Inferior parietal cortex (tissue), 1 donor: ENCODE results near the gene TEX55.
"Not testable (repeated sequence)": the region's sequence is repeated elsewhere in the genome, so short reads cannot be mapped to it uniquely, and the experiment has no call there.

ENCODE experiments used
- DNase-seq: peaks from one replicate; pipeline ENCODE4 v3.0.0-alpha.2; 2016; ENCODE audit errors: extremely low spot score

Gene TEX55

DNA sequence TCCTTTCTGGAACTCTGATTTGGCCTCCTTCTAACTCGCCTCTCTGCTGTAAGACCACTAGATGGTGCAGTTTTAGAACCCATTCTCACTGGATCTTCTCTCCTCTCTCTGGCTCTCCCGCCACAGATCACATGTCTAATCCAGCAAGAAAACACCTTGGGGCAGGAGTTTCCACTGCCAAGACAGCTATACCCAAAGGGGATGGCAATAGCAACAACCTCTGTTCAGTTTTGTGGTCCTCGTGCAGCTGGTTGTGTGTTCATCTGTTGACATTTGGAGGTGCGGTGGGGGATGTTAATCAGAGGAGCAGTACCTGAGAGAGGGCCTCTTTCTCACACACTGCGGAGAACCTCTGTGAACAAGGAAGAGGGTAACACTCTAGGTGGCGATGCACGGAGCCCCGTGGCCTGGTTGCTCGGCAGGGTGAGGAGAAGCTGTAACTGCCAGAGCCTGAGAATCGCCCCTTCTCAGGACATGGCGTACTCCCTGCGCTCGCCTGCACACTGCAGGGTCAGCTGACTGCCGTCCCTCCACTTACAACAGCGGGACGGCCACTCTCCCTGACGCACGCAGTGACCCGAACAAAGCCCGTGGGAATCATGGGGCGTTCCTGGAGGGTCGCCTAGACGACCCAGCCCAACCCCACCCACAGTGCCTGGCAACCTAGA is at the start of gene TEX55:
TEX55 (plus strand) TSS at position 666 of the 668 bp plus-strand sequence. CDS start 25 bp downstream, outside the sequence.
- DNase-seq = peak; percentile 19

DNA sequence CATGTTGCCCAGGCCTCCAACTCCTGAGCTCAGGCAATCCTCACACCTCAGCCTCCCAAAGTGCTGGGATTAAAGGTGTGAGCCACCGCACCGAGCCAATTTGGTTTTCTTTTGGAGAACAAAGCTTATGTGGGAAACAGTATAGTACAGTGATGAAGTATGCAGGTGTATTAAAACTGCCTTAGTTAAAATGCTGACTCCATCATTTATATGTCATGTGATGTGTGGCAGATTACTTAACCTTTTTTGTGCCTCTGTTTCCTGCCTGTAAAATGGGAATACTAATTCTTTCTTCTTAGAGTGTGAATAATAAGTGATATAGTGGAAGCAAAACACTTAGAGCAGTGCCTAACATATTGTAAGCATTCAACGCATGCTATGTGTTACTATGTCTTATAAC is 48.0 kb upstream of the TEX55 start:
- DNase-seq = no peak

GRCh38 chr3:119098619-119099222 is 47.2 kb upstream of the TEX55 start:
- peak; percentile 83 for DNase-seq

- DNase-seq = no peak
Observed at GRCh38 chr3:119099785-119100184, 46.2 kb upstream of the TEX55 start.

- DNase-seq = no peak
Observed at GRCh38 chr3:119104031-119104430, 41.9 kb upstream of the TEX55 start.

DNA sequence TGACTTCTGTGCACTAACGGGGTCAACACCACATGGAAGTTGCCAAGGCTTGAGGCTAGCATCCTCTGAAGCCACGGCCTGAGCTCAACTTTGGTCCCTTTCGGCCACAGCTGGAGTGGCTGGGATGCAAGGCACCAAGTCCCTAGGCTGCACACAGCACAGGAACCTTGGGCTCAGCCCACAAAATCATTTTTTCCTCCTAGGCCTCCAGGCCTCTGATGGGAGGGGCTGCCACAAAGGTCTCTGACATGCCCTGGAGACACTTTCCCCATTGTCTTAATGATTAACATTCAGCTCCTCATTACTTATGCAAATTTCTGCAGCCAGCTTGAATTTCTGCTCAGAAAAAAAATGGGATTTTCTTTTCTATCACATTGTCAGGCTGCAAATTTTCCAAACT is 27.6 kb upstream of the TEX55 start:
- not testable (repeated sequence) for DNase-seq

DNA sequence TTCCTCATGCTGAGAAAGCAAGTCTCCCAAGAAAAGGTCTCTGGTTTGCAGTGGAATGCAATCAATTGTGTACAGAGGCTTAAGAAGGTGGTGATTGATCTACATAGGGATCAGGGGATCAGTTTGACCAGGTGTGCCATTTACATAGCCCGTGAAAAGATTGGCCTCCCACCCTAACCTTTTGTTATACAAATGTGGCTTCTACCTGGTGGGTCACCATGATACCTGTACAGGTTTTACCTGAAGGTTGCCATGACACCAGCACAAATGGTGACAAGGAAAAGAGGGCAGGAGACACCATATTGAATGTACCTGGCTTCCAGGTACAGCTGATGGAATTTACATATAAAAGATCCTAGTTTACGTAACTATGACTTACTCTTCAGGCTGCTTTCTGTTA is 25.5 kb upstream of the TEX55 start:
- no peak for DNase-seq

DNA sequence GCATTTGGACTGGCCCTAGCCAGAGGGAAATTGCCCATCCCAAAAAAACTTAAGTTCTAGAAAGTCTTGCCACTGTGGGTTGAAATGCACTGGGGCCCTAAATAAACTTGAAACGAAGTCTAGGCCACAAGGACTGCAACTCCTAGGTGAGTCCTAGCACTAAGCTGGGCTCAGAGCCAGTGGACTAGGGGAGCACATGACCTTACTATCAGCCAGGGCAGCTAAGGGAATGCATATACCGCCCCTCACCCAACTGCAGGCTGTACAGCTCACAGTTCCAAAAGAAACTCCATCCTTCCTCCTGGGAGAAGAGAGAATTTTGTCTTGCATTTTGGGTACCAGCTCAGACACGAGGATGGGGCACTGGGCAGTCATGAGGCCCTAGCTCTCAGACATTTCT is 23.6 kb upstream of the TEX55 start:
- no peak for DNase-seq

DNA sequence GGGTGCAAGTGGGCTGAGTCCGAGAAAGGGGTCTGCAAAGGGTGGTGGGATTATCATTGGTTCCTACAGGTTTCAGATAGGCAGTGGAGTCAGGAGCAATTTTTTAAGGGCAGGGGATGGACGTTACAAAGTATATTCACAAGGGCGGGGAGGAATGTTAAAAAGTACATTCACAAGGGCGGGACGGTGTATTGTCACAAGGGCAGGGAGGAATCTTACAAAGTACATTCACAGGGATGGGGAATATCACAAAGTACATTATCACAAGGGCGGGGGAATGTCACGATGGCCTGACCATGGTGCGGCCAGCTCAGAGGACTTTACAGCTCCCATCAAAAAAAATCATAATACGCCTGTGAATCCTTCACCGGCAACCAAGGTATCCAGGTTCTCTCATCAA is 20.6 kb upstream of the TEX55 start:
- no peak for DNase-seq

DNA sequence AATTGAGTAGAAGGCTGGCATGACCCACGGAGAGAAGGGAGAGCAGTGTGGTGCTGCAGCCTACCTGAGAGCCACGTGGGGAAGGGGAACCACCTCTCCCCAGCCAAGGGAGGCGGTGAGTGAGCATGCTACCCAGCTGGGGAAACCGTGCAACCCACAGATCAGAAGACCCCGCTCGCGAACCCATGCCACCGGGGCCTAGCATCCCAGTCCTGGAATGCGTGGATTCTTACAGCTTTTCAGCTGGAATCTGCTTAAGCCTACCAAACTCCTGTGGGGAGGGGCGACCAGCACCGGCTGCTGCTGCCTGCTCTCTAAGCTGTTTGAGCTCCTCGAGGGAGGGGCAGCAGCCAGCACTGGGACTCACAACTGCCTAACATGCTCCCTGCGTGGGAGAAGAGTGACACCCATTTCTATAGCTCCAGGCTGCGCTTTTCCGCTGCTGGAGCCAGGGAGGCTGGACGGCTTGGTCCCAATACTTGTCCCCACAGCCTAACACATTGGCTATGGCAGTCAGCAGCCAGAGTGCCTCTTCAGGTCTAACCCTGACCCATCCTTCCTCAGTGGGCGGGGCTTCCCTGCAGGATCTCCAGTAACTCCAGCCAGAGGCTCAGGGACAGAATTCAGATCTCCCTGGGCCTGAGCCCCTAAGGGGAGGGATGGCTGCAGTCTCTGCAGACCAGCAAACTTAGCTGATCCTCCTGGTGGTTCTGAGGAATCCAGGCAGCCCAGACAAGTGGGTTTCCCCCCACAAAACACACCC is 20.0 kb upstream of the TEX55 start:
- DNase-seq = no peak

DNA sequence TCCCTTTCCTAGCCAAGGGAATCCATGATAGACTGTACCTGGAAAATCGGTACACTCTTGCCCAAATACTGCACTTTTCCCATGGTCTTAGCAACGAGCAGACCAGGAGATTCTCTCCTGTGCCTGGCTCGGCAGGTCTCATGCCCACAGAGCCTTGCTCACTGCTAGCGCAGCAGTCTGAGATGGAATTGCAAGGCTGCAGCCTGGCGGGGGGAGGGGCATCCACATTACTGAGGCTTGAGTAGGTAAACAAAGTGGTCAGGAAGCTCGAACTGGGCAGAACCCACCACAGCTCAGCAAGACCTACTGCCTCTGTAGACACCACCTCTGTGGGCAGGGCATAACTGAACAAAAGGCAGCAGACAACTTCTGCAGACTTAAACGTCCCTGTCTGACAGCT is 15.7 kb upstream of the TEX55 start:
- DNase-seq = not testable (repeated sequence)

GRCh38 chr3:119132291-119132690 is 13.7 kb upstream of the TEX55 start:
- DNase-seq = not testable (repeated sequence)

- DNase-seq = not testable (repeated sequence)
Observed at GRCh38 chr3:119139360-119139759, 6.6 kb upstream of the TEX55 start.

GRCh38 chr3:119140466-119140865 is 5.5 kb upstream of the TEX55 start:
- no peak for DNase-seq

DNA sequence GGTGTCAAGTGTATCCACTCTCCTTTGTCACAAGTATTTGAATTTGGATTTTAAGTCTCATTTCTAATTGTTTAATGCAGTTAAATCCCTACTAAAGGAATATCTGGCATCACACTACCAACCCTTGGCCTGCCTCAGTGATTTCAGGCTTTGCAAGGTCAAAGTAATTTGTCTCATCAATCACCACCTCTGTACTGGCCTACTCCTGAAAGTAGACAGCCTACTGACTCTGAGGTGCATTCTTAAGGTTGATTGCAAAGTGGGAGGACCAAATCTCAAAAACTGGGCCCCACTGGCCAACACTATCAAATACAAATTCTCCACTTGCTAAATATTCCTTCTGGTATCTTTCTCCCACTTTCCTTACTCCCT is 851 bp upstream of the TEX55 start:
- DNase-seq = no peak

DNA sequence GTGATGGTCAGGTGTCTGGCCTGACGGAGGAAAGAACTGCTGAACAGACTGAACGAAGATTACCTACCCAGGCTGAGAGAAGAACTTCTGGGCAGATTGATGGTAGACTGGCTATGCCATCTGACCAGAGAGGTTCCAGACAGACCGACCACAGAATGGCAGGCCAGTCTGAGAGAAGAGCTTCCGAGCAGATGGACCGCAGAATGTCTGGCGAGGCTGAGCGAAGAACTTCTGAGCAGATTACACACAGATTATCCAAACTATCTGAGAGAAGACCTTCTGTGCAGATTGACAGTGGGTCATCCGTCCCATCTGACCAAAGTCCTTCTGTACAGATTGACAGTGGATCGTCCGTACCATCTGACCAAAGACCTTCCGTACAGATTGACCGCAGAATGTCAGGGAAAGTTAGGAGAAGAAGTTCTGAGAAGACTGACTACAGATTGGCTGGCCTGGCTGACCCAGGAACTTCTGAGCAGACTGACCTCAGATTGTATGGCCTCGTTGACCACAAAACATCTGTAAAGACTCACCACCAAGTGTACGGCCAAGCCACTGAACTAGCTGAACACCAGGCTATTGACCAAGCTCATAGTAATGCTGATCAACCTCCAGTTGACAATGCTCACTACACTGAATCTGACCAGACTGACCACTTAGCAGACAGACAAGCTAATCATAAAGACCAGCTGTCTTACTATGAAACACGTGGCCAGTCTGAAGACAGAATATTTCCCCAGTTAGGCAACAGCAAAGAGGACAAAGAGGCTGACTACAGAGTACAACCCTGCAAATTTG is 812 bp downstream of the TEX55 start:
- DNase-seq = no peak

DNA sequence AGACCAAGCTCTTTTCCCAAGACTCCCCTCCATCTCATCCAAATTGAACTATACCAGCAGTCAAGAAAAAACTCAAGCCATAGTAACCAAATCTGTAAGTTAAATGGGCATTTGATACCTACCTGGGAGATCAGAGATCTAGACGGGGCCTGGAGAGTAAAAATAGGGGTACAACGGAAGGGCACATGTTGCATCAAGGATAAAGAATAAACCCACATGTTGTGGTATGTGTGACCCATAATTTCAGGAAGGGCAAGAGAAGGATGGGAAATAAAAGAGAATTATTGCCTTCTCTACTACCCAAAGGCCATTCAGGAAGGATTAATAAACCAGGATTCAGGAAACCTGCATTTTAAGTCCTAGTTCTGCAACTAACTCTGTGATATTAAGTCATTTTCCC is 1.5 kb downstream of the TEX55 start:
- no peak for DNase-seq

- DNase-seq = no peak
Observed at GRCh38 chr3:119148493-119149180, 2.7 kb downstream of the TEX55 start.

DNA sequence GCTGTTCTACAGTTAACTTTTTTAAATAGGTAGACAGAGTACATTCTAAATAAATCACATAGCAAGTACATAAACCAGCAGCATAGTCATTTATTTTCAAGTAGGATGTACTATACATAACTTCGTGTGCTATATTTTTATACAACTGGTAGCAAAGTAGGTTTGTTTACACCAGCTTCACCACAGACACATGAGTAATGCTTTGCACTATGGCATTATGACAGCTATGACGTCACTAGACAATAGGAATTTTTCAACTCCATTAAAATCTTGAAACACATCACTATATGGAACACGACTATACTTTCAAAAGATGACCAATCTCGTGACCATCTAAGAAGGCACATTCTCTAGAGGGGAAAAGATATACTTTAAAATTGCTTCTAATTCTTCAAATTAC is 3.5 kb downstream of the TEX55 start:
- no peak for DNase-seq

- DNase-seq = no peak
Observed at GRCh38 chr3:119156868-119157267, 10.9 kb downstream of the TEX55 start.

- no peak for DNase-seq
Observed at GRCh38 chr3:119157971-119158370, 12.0 kb downstream of the TEX55 start.

DNA sequence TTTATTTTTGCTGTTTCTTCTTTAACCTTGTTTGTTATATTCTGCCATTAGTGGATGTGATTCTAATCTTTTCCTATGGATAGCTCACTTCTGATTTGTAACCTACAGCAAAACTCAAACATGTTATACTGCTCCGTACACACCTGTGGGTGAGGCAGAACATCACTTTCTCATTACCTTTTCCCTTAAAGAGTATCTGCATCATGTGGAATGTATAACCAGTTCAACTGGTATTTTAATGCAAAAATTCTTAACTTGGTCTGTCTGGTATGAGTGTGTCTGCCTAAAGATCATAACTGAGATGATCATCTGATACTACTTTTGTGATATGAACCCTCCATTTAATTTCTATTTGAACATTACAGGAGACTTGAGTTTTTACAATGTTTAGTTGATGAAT is 14.4 kb downstream of the TEX55 start:
- DNase-seq = no peak
